CD4-positive, alpha-beta T cell (primary cell): Measurements from ENCODE around the gene HYKK. TPM values are rescaled to one million over a fixed set of nuclear protein-coding genes. Genes with fewer than 3 reads are reported as not detected.

Experiments
- ATAC-seq: fragments of 200-7000 bp; cut with Tn5 transposase; one replicate; pipeline ENCODE4 v1.10.0; 2022; ENCODE audit warnings: mild to moderate bottlenecking; ENCODE audit not compliant: poor library complexity
- CTCF ChIA-PET: fragments of 350-600 bp; sonication (Branson Sonifier 250); formaldehyde crosslinking; loops from one replicate; lab custom pipeline; 2021; ENCODE audit warnings: antibody characterized with exemption, inconsistent platforms; lab: Charles Lee
- POLR2A ChIA-PET: fragments of 350-600 bp; sonication (Branson Sonifier 250); formaldehyde crosslinking; loops from one replicate; lab custom pipeline; 2021; ENCODE audit warnings: antibody characterized with exemption, inconsistent platforms; lab: Charles Lee
- DNase-seq, 14 experiments: peaks; one replicate each; pipeline ENCODE4 v3.0.0-alpha.2; 2013 to 2020; ENCODE audit warnings: mixed read lengths in 2 of 14
- H3K27ac ChIP-seq, 2 donors: one replicate each; pipeline versions ENCODE4 v1.5.1 to v1.7.0; 2013; ENCODE audit warnings: low read length in 2 of 2, low read depth in 1 of 2, mild to moderate bottlenecking in 1 of 2
- H3K27me3 ChIP-seq, 2 experiments: 1 replicate in 1 of 2; 2 replicates in 1 of 2; pipeline versions ENCODE4 v1.6.1 to v1.7.0; 2013; ENCODE audit warnings: low read length in 2 of 2, control low read depth in 1 of 2, mild to moderate bottlenecking in 1 of 2, moderate library complexity in 1 of 2; ENCODE audit not compliant: insufficient read depth in 2 of 2, control insufficient read depth in 1 of 2
- H3K36me3 ChIP-seq: one replicate; pipeline ENCODE4 v1.6.1; 2013; ENCODE audit warnings: low read length, control low read depth; ENCODE audit not compliant: insufficient read depth
- H3K4me1 ChIP-seq: one replicate; pipeline ENCODE4 v1.6.1; 2013; ENCODE audit warnings: low read length, control low read depth; ENCODE audit not compliant: insufficient read depth
- H3K4me3 ChIP-seq: one replicate; pipeline ENCODE4 v1.5.1; 2013; ENCODE audit warnings: mild to moderate bottlenecking, low read length, moderate library complexity
- H3K9me3 ChIP-seq, 2 experiments: 1 replicate in 1 of 2; 2 replicates in 1 of 2; pipeline versions ENCODE4 v1.6.1 to v1.7.0; 2013; ENCODE audit warnings: low read length in 2 of 2, mild to moderate bottlenecking in 2 of 2, control low read depth in 1 of 2, moderate library complexity in 1 of 2; ENCODE audit not compliant: control insufficient read depth in 1 of 2, insufficient read depth in 1 of 2
- H3K27ac Mint-ChIP-seq: one replicate; pipeline ENCODE4 v1.8.0; 2020; ENCODE audit warnings: mixed read lengths
- H3K27me3 Mint-ChIP-seq: one replicate; pipeline ENCODE4 v1.8.0; 2021; ENCODE audit warnings: mixed read lengths
- H3K36me3 Mint-ChIP-seq: one replicate; pipeline ENCODE4 v1.8.0; 2021; ENCODE audit warnings: low read depth, mixed read lengths
- H3K4me1 Mint-ChIP-seq: one replicate; pipeline ENCODE4 v1.8.0; 2021; ENCODE audit warnings: low read depth, mixed read lengths
- H3K4me3 Mint-ChIP-seq: one replicate; pipeline ENCODE4 v1.8.0; 2020; ENCODE audit warnings: mild to moderate bottlenecking, mixed read lengths
- H3K9me3 Mint-ChIP-seq: one replicate; pipeline ENCODE4 v1.8.0; 2020; ENCODE audit warnings: mixed read lengths
- CTCF ChIP-seq: fragments of 200-600 bp; IDR thresholded peaks from one replicate; pipeline ENCODE4 v1.8.0; 2022; ENCODE audit warnings: antibody characterized with exemption, mild to moderate bottlenecking
- intact Hi-C, 2 experiments: fragments of 100-400 bp; cut with DNase I in 1 of 2; cut with micrococcal nuclease in 1 of 2; formaldehyde crosslinking; loops; one replicate each; pipeline versions ENCODE4 v1.15.1 to v1.9.0; 2023 to 2025; cut with DNase I, micrococcal nuclease
- total RNA-seq, 174 experiments: library from RNA in 2 of 174; stranded (reverse) in 2 of 174; gene quantifications; one replicate each; pipeline ENCODE4 v1.2.3 and lab custom pipeline; 2021 to 2026

HYKK gene
- total RNA-seq, 2 experiments from 2014 or later: 1.8 to 2.3 TPM

GRCh38 chr15:78469031-78469430 is 38.3 kb upstream of the HYKK start:
- no peak for ATAC-seq
- Mint-ChIP-seq H3K9me3 (no peaks in the 10 kb centered on the region), H3K4me1 (peaks cover 1% of the 10 kb centered on the region), H3K4me3 (no peak overlapping the region), H3K27me3 (no peaks in the 10 kb centered on the region), H3K36me3 (peaks cover 78% of the 10 kb centered on the region), H3K27ac (no peak overlapping the region)
- Histone ChIP-seq H3K9me3 (no peaks in the 10 kb centered on the region), H3K36me3 (peaks cover 90% of the 10 kb centered on the region), H3K27ac (no peak overlapping the region), H3K27me3 (no peaks in the 10 kb centered on the region), H3K4me3 (no peak overlapping the region), H3K4me1 (no peaks in the 10 kb centered on the region)
- no peak for DNase-seq
- CTCF ChIA-PET: interaction anchor here (0.7 kb wide), 1 partner anchor 22 kb away, joined by 3 read pairs; no protein-coding TSS in a partner anchor
- intact Hi-C loops: no loop called here
- POLR2A ChIA-PET: no interaction called here
- TF ChIP-seq CTCF: no peak

DNA sequence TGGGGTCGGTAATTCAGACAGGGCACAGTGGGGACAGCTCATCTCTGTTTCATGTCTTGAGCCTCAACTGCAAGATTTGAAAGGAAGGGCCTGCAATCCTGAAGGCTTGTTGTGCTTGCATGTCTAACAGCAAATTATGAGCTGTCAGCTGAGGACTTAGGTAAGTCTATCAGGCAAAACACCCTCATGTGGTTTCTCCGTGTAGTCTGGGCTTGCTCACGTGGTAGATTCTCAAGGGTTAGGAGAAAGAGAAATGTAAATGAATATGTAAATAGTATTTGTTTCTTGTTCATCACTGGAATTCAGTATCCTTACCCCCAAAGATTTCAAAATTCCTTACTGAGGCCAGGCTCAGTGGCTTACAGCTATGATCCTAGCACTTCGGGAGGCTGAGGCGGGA is 30.1 kb upstream of the HYKK start:
- H3K4me1 Mint-ChIP-seq: no peaks in the 10 kb centered on the region
- H3K9me3 Mint-ChIP-seq: no peaks in the 10 kb centered on the region
- H3K36me3 Mint-ChIP-seq: peaks cover 81% of the 10 kb centered on the region
- H3K27me3 ChIP-seq: no peaks in the 10 kb centered on the region
- no peaks in the 10 kb centered on the region for H3K4me1 ChIP-seq
- no peak overlapping the region for H3K4me3 ChIP-seq
- intact Hi-C loops: no loop called here
- POLR2A ChIA-PET: interaction anchor here (1.5 kb wide), 1 partner anchor 63 kb away, joined by 3 read pairs; the partner anchor contains the start of gene PSMA4
- ATAC-seq (no peak), DNase-seq (no peak)
- CTCF ChIA-PET: interaction anchor here (1.4 kb wide), 1 partner anchor 16 kb away, joined by 4 read pairs; no protein-coding TSS in a partner anchor
- H3K9me3 ChIP-seq: no peaks in the 10 kb centered on the region
- no peak for TF ChIP-seq CTCF
- H3K27ac Mint-ChIP-seq: no peak overlapping the region
- H3K27me3 Mint-ChIP-seq: no peaks in the 10 kb centered on the region
- H3K4me3 Mint-ChIP-seq: no peak overlapping the region
- H3K36me3 ChIP-seq: peaks cover 48% of the 10 kb centered on the region
- no peak overlapping the region for H3K27ac ChIP-seq

GRCh38 chr15:78479650-78480049 is 27.7 kb upstream of the HYKK start:
- Histone ChIP-seq H3K27me3 (no peaks in the 10 kb centered on the region), H3K36me3 (peaks cover 50% of the 10 kb centered on the region), H3K4me3 (no peak overlapping the region), H3K27ac (no peak overlapping the region), H3K9me3 (no peaks in the 10 kb centered on the region), H3K4me1 (no peaks in the 10 kb centered on the region)
- Mint-ChIP-seq H3K4me3 (no peak overlapping the region), H3K27ac (no peak overlapping the region), H3K27me3 (no peaks in the 10 kb centered on the region), H3K4me1 (no peaks in the 10 kb centered on the region), H3K36me3 (peaks cover 84% of the 10 kb centered on the region), H3K9me3 (no peaks in the 10 kb centered on the region)
- CTCF ChIA-PET: no interaction called here
- no peak for TF ChIP-seq CTCF
- intact Hi-C loops: no loop called here
- ATAC-seq (no peak), DNase-seq (no peak)
- POLR2A ChIA-PET: no interaction called here
